GM12865 (cell line): Measurements from ENCODE around the gene SSRP1.

ENCODE experiments used
- DNase-seq: peaks from one replicate; pipeline ENCODE4 v3.0.0; 2010; ENCODE audit warnings: low read depth
- H3K4me3 ChIP-seq: 2 replicates; pipeline ENCODE4 v1.5.1; 2011; ENCODE audit warnings: mild to moderate bottlenecking, low read depth, low read length, control low read depth
- TF ChIP-seq, protein P1 (sequence below): IDR thresholded peaks from 2 replicates; pipeline ENCODE4 v1.5.1; 2011; ENCODE audit warnings: low read length, control low read depth, low read depth, inconsistent platforms; ENCODE audit not compliant: insufficient read depth; ENCODE audit errors: missing control alignments

The SSRP1 gene

DNA sequence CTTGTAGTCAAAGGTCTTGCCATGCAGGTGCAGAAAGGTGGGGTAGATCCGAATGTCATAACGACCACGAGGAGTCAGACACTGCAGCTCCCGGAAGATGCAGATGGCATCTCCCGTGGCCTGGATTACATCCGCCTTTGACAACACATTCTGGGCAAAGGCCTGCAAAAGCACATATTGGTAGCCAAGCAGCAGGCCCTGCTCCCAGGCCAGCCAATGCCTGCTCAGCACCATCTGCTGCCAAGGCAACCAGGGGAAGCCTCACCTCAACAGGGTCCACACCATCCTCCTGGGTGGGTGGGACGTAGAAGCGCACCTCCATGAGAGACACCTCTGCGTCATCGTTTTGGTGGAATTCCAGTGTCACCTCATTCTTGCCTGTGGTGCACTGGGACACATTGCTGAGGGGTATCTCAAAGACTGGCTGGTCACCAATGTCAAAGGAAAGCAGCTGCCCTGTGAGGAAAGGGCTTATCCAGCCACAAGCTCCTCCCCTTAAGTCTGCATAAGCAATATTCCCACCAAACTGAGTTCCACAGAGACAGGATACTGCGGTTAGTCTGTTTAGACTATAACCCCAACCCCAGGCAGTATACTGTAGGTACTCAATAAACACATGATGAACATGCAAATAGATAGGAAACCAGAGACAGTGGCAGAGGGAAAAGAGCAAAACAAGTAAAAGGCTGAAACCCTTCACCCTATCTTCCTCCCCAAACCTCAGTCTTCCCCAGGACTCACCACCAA is 2.8 kb downstream of the SSRP1 start:
- DNase-seq: no peak
- no peak overlapping the region for H3K4me3 ChIP-seq
- TF ChIP-seq, protein P1, sequence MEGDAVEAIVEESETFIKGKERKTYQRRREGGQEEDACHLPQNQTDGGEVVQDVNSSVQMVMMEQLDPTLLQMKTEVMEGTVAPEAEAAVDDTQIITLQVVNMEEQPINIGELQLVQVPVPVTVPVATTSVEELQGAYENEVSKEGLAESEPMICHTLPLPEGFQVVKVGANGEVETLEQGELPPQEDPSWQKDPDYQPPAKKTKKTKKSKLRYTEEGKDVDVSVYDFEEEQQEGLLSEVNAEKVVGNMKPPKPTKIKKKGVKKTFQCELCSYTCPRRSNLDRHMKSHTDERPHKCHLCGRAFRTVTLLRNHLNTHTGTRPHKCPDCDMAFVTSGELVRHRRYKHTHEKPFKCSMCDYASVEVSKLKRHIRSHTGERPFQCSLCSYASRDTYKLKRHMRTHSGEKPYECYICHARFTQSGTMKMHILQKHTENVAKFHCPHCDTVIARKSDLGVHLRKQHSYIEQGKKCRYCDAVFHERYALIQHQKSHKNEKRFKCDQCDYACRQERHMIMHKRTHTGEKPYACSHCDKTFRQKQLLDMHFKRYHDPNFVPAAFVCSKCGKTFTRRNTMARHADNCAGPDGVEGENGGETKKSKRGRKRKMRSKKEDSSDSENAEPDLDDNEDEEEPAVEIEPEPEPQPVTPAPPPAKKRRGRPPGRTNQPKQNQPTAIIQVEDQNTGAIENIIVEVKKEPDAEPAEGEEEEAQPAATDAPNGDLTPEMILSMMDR: no peak

DNA sequence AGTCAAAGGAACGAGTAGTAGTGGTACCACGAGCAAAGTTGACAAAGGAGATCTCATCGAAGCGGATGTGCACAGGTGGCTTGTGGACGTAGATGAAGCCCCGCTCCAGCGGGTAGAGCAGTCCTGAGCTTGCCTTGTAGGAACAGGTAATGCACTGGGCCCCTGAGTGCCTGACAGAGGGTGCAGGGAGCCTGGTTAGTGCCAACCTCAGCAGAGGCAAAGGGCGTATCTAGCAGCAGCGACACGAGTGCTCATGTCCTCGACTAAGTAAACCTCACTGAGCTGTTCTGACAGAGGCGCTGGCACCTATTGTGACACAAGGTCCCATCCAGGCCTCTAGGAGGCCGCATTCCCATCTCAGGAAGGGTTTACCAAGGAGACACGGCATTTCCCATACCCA is 4.0 kb downstream of the SSRP1 start:
- no peak overlapping the region for H3K4me3 ChIP-seq
- TF ChIP-seq, protein P1: no peak
- no peak for DNase-seq

DNA sequence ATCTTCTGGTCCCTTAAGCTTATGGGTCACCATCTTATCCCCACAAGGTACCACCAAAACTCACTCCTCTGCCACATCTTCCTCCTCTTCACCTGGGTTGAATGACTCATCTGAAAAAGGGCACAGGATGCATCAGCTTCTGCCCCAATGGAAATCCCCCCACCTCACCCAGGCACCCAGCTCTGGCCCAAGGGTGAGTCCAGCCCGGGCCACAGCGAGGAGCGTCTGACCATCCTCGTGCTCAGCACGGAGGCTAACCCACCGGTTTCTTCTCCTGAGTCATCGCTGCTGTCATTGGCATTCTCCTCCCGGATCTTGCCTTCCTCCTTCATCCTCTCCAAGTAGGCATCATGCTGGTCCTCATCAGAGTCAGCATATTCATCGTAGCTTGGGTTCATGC is 5.7 kb downstream of the SSRP1 start:
- TF ChIP-seq, protein P1: no peak
- H3K4me3 ChIP-seq: no peak overlapping the region
- DNase-seq: peak; percentile 36

DNA sequence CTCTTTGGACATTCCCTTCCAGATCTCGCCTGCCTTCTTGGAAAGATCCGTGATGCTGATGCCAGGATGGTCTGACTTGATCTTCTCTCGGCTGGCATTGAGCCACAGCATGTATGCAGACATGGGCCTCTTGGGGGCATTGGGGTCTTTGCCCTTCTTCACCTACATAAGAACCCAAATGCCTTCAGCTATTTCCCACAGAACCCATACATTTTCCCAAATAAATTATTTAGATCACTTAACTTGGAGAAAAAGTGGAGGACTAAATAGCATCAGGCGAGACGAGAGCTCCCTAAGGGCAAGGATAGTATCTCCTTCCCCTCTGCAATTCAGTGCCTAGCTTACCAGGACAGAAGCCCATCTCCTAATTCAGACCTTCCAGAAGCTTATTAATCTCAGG is 8.0 kb downstream of the SSRP1 start:
- TF ChIP-seq, protein P1: no peak
- DNase-seq: no peak
- no peak overlapping the region for H3K4me3 ChIP-seq

DNA sequence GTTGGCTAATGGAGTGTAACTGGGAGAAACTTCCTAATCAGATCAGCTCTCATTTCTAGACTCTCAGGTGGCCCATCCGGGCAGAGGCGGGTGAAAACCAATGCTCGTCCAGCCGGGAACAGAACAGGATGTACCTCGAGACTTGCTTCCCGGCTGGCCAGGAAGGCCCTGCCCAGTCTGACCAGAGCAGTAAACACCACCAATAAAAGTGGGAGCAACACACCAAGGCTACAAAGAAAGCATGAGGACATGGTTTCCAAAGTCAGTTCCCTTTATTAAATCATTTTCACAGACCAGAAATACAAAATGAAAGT is 10.0 kb downstream of the SSRP1 start:
- TF ChIP-seq, protein P1: no peak
- DNase-seq: no peak
- peak overlapping the region; percentile 45 for H3K4me3 ChIP-seq

DNA sequence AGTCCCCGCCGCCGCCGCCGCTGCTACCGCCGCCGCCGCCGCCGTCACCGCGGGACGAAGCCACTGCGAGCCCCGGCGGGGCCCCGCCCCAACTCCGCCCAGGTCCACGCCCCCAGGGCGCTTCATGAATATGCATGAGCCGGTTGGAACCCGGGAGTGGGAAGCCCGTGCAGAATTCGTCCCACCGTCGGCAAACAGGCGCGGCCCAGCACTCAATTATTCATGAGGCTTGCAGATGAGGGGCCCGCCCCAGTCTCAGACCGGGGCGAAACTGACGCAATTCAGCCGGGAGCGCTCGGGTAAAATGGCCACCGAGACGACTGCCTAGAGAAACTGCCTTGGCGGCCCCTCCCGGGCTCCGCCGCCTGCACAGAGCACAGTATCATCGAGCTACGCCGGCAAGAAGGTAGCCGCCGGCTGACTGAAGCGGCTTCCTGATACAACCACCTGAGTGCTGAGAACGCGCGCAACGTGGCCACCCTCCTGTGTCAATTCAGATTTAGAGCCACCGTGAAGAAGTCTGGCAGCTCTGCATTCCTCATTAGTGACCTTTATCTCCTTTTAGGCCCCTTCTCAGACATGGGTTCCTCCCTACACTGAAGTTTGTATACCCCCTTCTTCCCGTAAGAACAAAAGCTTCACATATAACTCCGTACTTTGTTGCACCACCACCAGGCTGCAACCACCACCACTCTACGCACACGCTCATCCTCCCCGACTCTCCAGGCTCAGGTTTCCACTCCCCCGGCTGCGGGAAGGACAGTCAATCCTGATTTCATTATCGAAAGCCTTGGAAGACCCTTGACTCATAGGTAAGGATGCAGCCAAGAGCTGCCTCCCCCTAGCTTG is 10.6 kb downstream of the SSRP1 start, which contains the start of gene TNKS1BP1:
Gene TNKS1BP1, minus strand, starts transcription at position 67 of the 849 bp plus-strand sequence. CDS start 3,067 bp downstream, outside the sequence.
- DNase-seq: peak; percentile 95
- TF ChIP-seq, protein P1: no peak
- H3K4me3 ChIP-seq: peak within 1 kb of the TSS; percentile 56
